Measurements from ENCODE around the gene DIP2C. TPM values are rescaled to one million over a fixed set of nuclear protein-coding genes. Genes with fewer than 3 reads are reported as not detected.

Gene DIP2C
- total RNA-seq, 4 donors from 2014 or later, result 8.4 to 22.7 (median 16.8) TPM

GRCh38 chr10:693506-693905 is 4.0 kb upstream of the DIP2C start:
- H3K27me3 ChIP-seq, result no peaks in the 10 kb centered on the region
- H3K27ac ChIP-seq, result no peak overlapping the region
- no peak for TF ChIP-seq POLR2A (IDR thresholded peaks at IDR 0.05)
- TF ChIP-seq, protein P1, sequence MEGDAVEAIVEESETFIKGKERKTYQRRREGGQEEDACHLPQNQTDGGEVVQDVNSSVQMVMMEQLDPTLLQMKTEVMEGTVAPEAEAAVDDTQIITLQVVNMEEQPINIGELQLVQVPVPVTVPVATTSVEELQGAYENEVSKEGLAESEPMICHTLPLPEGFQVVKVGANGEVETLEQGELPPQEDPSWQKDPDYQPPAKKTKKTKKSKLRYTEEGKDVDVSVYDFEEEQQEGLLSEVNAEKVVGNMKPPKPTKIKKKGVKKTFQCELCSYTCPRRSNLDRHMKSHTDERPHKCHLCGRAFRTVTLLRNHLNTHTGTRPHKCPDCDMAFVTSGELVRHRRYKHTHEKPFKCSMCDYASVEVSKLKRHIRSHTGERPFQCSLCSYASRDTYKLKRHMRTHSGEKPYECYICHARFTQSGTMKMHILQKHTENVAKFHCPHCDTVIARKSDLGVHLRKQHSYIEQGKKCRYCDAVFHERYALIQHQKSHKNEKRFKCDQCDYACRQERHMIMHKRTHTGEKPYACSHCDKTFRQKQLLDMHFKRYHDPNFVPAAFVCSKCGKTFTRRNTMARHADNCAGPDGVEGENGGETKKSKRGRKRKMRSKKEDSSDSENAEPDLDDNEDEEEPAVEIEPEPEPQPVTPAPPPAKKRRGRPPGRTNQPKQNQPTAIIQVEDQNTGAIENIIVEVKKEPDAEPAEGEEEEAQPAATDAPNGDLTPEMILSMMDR (IDR thresholded peaks at IDR 0.05), result no peak
- no peak overlapping the region for H3K4me3 ChIP-seq
- H3K4me1 ChIP-seq, result no peaks in the 10 kb centered on the region
- no peak for DNase-seq
- H3K36me3 ChIP-seq, result no peaks in the 10 kb centered on the region
- H3K9me3 ChIP-seq, result no peaks in the 10 kb centered on the region

- no peak overlapping the region for H3K27ac ChIP-seq
- H3K4me3 ChIP-seq, result no peak overlapping the region
- H3K27me3 ChIP-seq, result no peaks in the 10 kb centered on the region
- no peak for DNase-seq
- H3K4me1 ChIP-seq, result no peaks in the 10 kb centered on the region
- no peaks in the 10 kb centered on the region for H3K36me3 ChIP-seq
- no peaks in the 10 kb centered on the region for H3K9me3 ChIP-seq
- TF ChIP-seq POLR2A (IDR thresholded peaks at IDR 0.05), result no peak
- TF ChIP-seq, protein P1 (IDR thresholded peaks at IDR 0.05), result no peak
Measured at GRCh38 chr10:692682-693351, 3.3 kb upstream of the DIP2C start.

DNA sequence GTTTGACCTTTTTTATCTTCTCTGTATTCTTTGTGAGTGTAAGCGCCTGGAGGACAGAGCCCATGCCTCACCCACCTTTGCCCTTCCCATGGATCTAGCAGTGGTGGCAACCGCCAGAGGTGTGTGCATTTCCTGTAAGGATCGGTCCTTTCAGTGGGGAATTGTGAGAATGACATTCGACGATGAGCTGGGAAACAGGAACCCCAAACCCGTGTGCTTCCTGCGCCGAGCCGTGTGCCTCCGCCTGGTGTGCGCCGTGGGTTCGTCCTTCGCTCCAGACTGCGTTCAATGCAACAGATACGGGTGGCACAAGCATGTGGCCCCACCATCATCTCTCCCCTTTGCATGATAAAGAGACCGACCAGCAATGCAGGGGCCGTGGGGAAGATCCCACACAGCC is 1.7 kb upstream of the DIP2C start:
- Histone ChIP-seq H3K4me1 (no peaks in the 10 kb centered on the region), H3K27me3 (no peaks in the 10 kb centered on the region), H3K4me3 (no peak overlapping the region), H3K9me3 (no peaks in the 10 kb centered on the region), H3K36me3 (no peaks in the 10 kb centered on the region), H3K27ac (no peak overlapping the region)
- TF ChIP-seq, protein P1 (IDR thresholded peaks at IDR 0.05), result no peak
- TF ChIP-seq POLR2A (IDR thresholded peaks at IDR 0.05), result no peak
- DNase-seq, result no peak

GRCh38 chr10:690372-691161 is 1.1 kb upstream of the DIP2C start:
- H3K4me1 ChIP-seq, result no peaks in the 10 kb centered on the region
- H3K9me3 ChIP-seq, result no peaks in the 10 kb centered on the region
- no peaks in the 10 kb centered on the region for H3K36me3 ChIP-seq
- peak overlapping the region; percentile 6 to 57 (median 40) for H3K4me3 ChIP-seq
- no peaks in the 10 kb centered on the region for H3K27me3 ChIP-seq
- TF ChIP-seq, protein P1 (IDR thresholded peaks at IDR 0.05), result no peak
- no peak for TF ChIP-seq POLR2A (IDR thresholded peaks at IDR 0.05)
- peak overlapping the region in 3 of 4 donors; percentile 51 to 86 (median 73) for H3K27ac ChIP-seq
- DNase-seq, result no peak

GRCh38 chr10:689121-689451 is 382 bp downstream of the DIP2C start:
- Histone ChIP-seq H3K4me1 (peaks cover 0 to 5% (median 0%) of the 10 kb centered on the region in 4 donors), H3K9me3 (no peaks in the 10 kb centered on the region), H3K27me3 (no peaks in the 10 kb centered on the region), H3K4me3 (peak overlapping the region; percentile 32 to 95 (median 68)), H3K27ac (peak overlapping the region; percentile 43 to 87 (median 68)), H3K36me3 (no peaks in the 10 kb centered on the region)
- no peak for DNase-seq
- TF ChIP-seq POLR2A (IDR thresholded peaks at IDR 0.05), result no peak
- TF ChIP-seq, protein P1 (IDR thresholded peaks at IDR 0.05), result no peak
